Liver (tissue), 3 donors: Measurements from ENCODE around the gene PAMR1.

Experiments
- ATF3 ChIP-seq: IDR thresholded peaks from 2 replicates; pipeline ENCODE4 v1.6.1; 2016; ENCODE audit warnings: antibody characterized with exemption
- CTCF ChIP-seq: fragments of 150-350 bp; IDR thresholded peaks from 2 replicates; pipeline ENCODE4 v1.5.1; 2017; ENCODE audit warnings: improper control_type of control experiment, low read depth, low read length; ENCODE audit not compliant: missing input control
- SP1 ChIP-seq: IDR thresholded peaks from 2 replicates; pipeline ENCODE4 v1.6.1; 2018; ENCODE audit warnings: antibody characterized with exemption, mild to moderate bottlenecking
- TAF1 ChIP-seq: conservative IDR thresholded peaks from 2 replicates; pipeline ENCODE4 v1.6.1; 2016; ENCODE audit warnings: antibody characterized with exemption, mild to moderate bottlenecking
- donor health status: healthy.
- donor health status: healthy.

- TF ChIP-seq SP1 (no peak), TAF1 (no peak), CTCF (no peak), ATF3 (no peak)
These were observed 17.7 kb downstream of the PAMR1 start for GRCh38 chr11:35507688-35508087.
